Hepatocyte (in vitro differentiated cells): ENCODE measurements around the gene SKIL. TPM values are rescaled to one million over a fixed set of nuclear protein-coding genes. Genes with fewer than 3 reads are reported as not detected.
A peak's percentile ranks its signal among the peaks of the same experiment; 100 is the strongest.

Source experiments
- DNase-seq: peaks from one replicate; pipeline ENCODE4 v3.0.0-alpha.2; 2016; ENCODE audit warnings: low spot score
- H2AFZ ChIP-seq: fragments of 200-600 bp; sonication (generic); 2 replicates; pipeline ENCODE4 v1.6.0; 2016; ENCODE audit warnings: antibody characterized with exemption, mild to moderate bottlenecking
- H3K27ac ChIP-seq: fragments of 200-600 bp; sonication (generic); 2 replicates; pipeline ENCODE4 v1.5.1; 2016; ENCODE audit warnings: mild to moderate bottlenecking
- H3K27me3 ChIP-seq: fragments of 200-600 bp; sonication (generic); 2 replicates; pipeline ENCODE4 v1.6.1; 2016
- H3K36me3 ChIP-seq: fragments of 200-600 bp; sonication (generic); replicated peaks from 2 replicates; pipeline ENCODE4 v1.5.1; 2016; ENCODE audit warnings: low read depth; ENCODE audit not compliant: insufficient read depth
- H3K4me1 ChIP-seq: fragments of 200-600 bp; sonication (generic); 2 replicates; pipeline ENCODE4 v1.5.1; 2016; ENCODE audit warnings: mild to moderate bottlenecking, moderate library complexity; ENCODE audit not compliant: insufficient read depth
- H3K4me2 ChIP-seq: fragments of 200-600 bp; sonication (generic); 2 replicates; pipeline ENCODE4 v1.6.0; 2016
- H3K4me3 ChIP-seq: fragments of 200-600 bp; sonication (generic); 2 replicates; pipeline ENCODE4 v1.5.1; 2016; ENCODE audit warnings: mild to moderate bottlenecking
- H3K79me2 ChIP-seq: fragments of 200-600 bp; sonication (generic); 2 replicates; pipeline ENCODE4 v1.6.0; 2017; ENCODE audit warnings: mild to moderate bottlenecking
- H3K9me2 ChIP-seq: fragments of 200-600 bp; sonication (generic); replicated peaks from 2 replicates; pipeline ENCODE4 v1.6.0; 2017; ENCODE audit warnings: mild to moderate bottlenecking; ENCODE audit not compliant: insufficient read depth
- H3K9me3 ChIP-seq: fragments of 200-600 bp; sonication (generic); 2 replicates; pipeline ENCODE4 v1.5.1; 2016; ENCODE audit warnings: low read depth, mild to moderate bottlenecking
- H4K20me1 ChIP-seq: fragments of 200-600 bp; sonication (generic); 2 replicates; pipeline ENCODE4 v1.6.0; 2016; ENCODE audit warnings: mild to moderate bottlenecking; ENCODE audit not compliant: insufficient read depth, poor library complexity, severe bottlenecking
- EZH2 ChIP-seq: fragments of 200-600 bp; sonication (generic); IDR thresholded peaks from 2 replicates; pipeline ENCODE4 v1.6.1; 2016; ENCODE audit warnings: antibody characterized with exemption, mild to moderate bottlenecking, borderline replicate concordance
- EZH2phosphoT487 ChIP-seq: fragments of 200-600 bp; sonication (generic); IDR thresholded peaks from one replicate; pipeline ENCODE4 v1.6.1; 2018; ENCODE audit warnings: antibody characterized with exemption, mild to moderate bottlenecking, low read depth, moderate library complexity; ENCODE audit not compliant: unreplicated experiment, severe bottlenecking
- WGBS: methylation state at CpG from one replicate; pipeline ENCODE4 v1.1.6; 2016; ENCODE audit warnings: low lambda C conversion rate; ENCODE audit errors: missing lambda C conversion rate; 5-methylcytosine and 5-hydroxymethylcytosine counted together
- polyA plus RNA-seq: library from polyadenylated mRNA; unstranded; fragments of >200 nt; fragmentation: Nextera tagmentation; extraction: Ambion mirVana; gene quantifications from 2 replicates; pipeline ENCODE4 v1.2.1, GENCODE V29; 2016
- total RNA-seq: library from RNA; depleted of rRNA; stranded (reverse); fragments of >200 nt; gene quantifications from 2 replicates; pipeline ENCODE4 v1.2.3, GENCODE V29; 2014
- TF ChIP-seq, protein P1 (sequence below): fragments of 200-600 bp; sonication (generic); IDR thresholded peaks from 2 replicates; pipeline ENCODE4 v1.5.1; 2016; ENCODE audit warnings: antibody characterized with exemption, mild to moderate bottlenecking; ENCODE audit not compliant: poor library complexity

The SKIL gene, protein sequence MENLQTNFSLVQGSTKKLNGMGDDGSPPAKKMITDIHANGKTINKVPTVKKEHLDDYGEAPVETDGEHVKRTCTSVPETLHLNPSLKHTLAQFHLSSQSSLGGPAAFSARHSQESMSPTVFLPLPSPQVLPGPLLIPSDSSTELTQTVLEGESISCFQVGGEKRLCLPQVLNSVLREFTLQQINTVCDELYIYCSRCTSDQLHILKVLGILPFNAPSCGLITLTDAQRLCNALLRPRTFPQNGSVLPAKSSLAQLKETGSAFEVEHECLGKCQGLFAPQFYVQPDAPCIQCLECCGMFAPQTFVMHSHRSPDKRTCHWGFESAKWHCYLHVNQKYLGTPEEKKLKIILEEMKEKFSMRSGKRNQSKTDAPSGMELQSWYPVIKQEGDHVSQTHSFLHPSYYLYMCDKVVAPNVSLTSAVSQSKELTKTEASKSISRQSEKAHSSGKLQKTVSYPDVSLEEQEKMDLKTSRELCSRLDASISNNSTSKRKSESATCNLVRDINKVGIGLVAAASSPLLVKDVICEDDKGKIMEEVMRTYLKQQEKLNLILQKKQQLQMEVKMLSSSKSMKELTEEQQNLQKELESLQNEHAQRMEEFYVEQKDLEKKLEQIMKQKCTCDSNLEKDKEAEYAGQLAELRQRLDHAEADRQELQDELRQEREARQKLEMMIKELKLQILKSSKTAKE
- 79.3 and 87.5 TPM in 2 replicates for total RNA-seq
- polyA plus RNA-seq, result 28.3 and 28.9 TPM in 2 replicates

DNA sequence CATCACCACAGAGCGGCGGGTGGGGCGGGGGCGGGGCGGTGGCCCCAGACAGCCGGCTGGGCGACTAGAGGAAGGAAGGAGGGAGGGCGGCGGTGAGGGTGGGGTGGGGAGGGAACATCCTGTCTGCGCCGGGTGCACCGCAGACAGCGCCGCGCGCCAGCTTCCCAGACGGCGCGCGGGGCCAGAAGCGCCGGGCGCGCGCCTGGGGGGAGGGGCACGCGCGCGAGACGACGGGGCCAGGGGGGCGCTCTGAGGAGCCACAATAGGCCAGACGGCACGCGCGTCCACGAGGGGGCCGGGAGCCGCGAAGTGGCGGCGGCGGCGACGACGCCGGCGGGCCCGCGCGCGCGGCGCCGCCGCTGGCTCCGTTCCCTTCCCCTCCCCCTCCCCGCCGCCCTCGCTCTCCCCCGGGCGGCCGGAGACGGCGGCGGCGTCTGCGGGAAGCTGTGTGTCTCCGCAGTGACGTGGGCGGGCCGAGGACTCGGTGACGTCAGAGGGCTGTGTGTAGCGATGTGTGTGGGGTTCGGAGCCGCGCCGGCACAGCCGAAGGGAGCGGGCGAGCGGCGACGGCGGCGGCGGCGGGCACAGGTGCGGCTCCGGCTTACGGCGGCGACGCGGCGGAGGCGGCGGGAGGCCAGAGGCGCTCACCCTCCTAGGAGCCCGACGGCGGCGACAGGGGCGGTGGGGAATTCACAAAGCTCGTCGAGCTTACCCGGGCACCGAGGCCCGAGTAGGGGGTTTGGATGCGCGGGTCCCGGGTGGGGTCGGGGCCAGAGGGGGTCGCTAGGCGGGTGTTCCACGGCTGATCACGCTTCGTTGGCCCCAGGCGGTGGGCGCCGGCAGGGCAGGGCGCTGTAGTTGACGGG is at the start of gene SKIL:
Gene SKIL, plus strand, starts transcription at position 540 of the 866 bp plus-strand sequence. CDS start 2,617 bp downstream, outside the sequence.
- Histone ChIP-seq H4K20me1 (peaks cover 28% of the 10 kb centered on the region), H2AFZ (peak within 1 kb of the TSS; percentile 40), H3K4me1 (peaks cover 28% of the 10 kb centered on the region), H3K9me3 (no peaks in the 10 kb centered on the region), H3K9me2 (no peaks in the 10 kb centered on the region), H3K36me3 (no peaks in the 10 kb centered on the region), H3K27me3 (no peaks in the 10 kb centered on the region), H3K4me2 (peak within 1 kb of the TSS; percentile 77), H3K79me2 (peaks cover 41% of the 10 kb centered on the region), H3K27ac (peak within 1 kb of the TSS; percentile 96), H3K4me3 (peak within 1 kb of the TSS; percentile 51)
- WGBS, result under 1% methylated on average over 49 of the region's 124 CpGs
- peak; percentile 99 for DNase-seq
- TF ChIP-seq, protein P1, sequence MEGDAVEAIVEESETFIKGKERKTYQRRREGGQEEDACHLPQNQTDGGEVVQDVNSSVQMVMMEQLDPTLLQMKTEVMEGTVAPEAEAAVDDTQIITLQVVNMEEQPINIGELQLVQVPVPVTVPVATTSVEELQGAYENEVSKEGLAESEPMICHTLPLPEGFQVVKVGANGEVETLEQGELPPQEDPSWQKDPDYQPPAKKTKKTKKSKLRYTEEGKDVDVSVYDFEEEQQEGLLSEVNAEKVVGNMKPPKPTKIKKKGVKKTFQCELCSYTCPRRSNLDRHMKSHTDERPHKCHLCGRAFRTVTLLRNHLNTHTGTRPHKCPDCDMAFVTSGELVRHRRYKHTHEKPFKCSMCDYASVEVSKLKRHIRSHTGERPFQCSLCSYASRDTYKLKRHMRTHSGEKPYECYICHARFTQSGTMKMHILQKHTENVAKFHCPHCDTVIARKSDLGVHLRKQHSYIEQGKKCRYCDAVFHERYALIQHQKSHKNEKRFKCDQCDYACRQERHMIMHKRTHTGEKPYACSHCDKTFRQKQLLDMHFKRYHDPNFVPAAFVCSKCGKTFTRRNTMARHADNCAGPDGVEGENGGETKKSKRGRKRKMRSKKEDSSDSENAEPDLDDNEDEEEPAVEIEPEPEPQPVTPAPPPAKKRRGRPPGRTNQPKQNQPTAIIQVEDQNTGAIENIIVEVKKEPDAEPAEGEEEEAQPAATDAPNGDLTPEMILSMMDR, result peak; percentile 14
- no peak for TF ChIP-seq EZH2

DNA sequence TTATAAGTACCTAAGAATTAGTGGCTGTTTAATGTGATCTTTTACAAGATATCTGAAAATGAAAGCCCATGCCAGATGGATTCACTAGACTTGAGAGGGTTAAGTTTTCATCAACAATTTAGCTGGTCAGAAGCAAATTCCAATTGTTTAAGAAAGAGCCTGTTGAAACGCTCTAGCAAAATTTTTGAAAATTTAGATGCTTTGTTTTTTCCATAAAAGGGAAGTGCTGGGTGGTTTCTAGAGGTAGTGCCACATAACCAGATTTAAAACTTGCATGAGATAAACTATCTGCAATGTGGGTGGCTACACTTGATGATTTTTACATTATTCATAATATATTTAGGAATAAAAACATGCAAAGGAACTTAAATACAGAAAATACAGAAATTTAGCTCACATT is 48.5 kb upstream of the SKIL start:
- Histone ChIP-seq H3K9me2 (no peaks in the 10 kb centered on the region), H3K4me3 (no peak overlapping the region), H3K4me2 (no peak overlapping the region), H2AFZ (no peak overlapping the region), H3K4me1 (no peaks in the 10 kb centered on the region), H3K36me3 (no peaks in the 10 kb centered on the region), H3K9me3 (no peaks in the 10 kb centered on the region), H3K27ac (no peak overlapping the region), H4K20me1 (no peaks in the 10 kb centered on the region), H3K27me3 (no peaks in the 10 kb centered on the region), H3K79me2 (no peaks in the 10 kb centered on the region)
- WGBS, result 54% methylated on average over 1 of the region's 1 CpG
- no peak for DNase-seq
- no peak for TF ChIP-seq EZH2
- TF ChIP-seq EZH2phosphoT487, result no peak
- TF ChIP-seq, protein P1, result no peak

DNA sequence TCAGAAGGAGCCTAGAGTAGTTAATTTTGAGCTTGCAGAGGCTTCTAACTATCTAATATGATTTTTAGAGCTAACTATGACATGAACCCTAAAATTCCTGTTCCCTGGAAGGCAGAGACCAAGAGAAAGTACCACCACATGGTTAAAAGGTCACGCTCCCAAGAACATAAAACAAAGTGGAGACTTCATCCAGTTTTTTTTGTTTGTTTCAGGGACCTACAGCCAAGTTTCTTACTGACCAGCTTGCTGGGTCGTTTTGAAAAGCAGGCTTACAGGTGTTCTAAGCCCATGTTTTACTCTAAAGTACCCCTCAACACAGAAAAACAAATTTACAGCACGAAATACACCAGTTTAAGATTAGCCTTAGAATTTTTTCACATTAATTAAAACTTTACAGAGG is 39.6 kb upstream of the SKIL start:
- H3K27me3 ChIP-seq, result no peaks in the 10 kb centered on the region
- H3K4me2 ChIP-seq, result no peak overlapping the region
- no peaks in the 10 kb centered on the region for H4K20me1 ChIP-seq
- WGBS, result 77% methylated on average over 3 of the region's 3 CpGs
- H2AFZ ChIP-seq, result no peak overlapping the region
- H3K27ac ChIP-seq, result no peak overlapping the region
- no peaks in the 10 kb centered on the region for H3K79me2 ChIP-seq
- TF ChIP-seq EZH2, result no peak
- TF ChIP-seq, protein P1, result no peak
- no peak for TF ChIP-seq EZH2phosphoT487
- H3K9me2 ChIP-seq, result no peaks in the 10 kb centered on the region
- H3K4me3 ChIP-seq, result no peak overlapping the region
- H3K4me1 ChIP-seq, result peaks cover 1% of the 10 kb centered on the region
- DNase-seq, result no peak
- H3K36me3 ChIP-seq, result no peaks in the 10 kb centered on the region
- no peaks in the 10 kb centered on the region for H3K9me3 ChIP-seq
